Activated CD4-positive, alpha-beta memory T cell treated with anti-CD3 and anti-CD28 coated beads for 36 hours (primary cell): Measurements from ENCODE around the gene ATRNL1. TPM values are rescaled to one million over a fixed set of nuclear protein-coding genes. Genes with fewer than 3 reads are reported as not detected.

Source experiments
- total RNA-seq, 2 experiments: library from RNA; stranded (reverse); gene quantifications; one replicate each; pipeline ENCODE4 v1.2.3, GENCODE V29; 2021

The ATRNL1 gene
- total RNA-seq, 2 experiments from 2014 or later = 0.12 to 0.17 TPM

Other genes with a start within 250 kb of the ATRNL1 start
- gene TRUB1, start 155.2 kb upstream of the ATRNL1 start, total RNA-seq = 10 to 100 TPM; 13.4 to 16.2 TPM